Measurements from ENCODE around the gene MAPT. TPM values are rescaled to one million over a fixed set of nuclear protein-coding genes. Genes with fewer than 3 reads are reported as not detected.

Gene MAPT
- total RNA-seq, 1 donor from 2014 or later = 5.1 TPM

GRCh38 chr17:45902892-45903346, 8.6 kb downstream of the MAPT start:
- ATAC-seq (peak; percentile 21), DNase-seq (no peak)
- H3K4me1 ChIP-seq = no peaks in the 10 kb centered on the region
- TF ChIP-seq CTCF (IDR thresholded peaks at IDR 0.05) = no peak
- no peaks in the 10 kb centered on the region for H3K36me3 ChIP-seq
- H3K27me3 ChIP-seq = peaks cover 22% of the 10 kb centered on the region
- H3K4me3 ChIP-seq = no peak overlapping the region
- intact Hi-C loops (cut with DNase I) = no loop called here
- H3K27ac ChIP-seq = no peak overlapping the region
- no peaks in the 10 kb centered on the region for H3K9me3 ChIP-seq

GRCh38 chr17:45904866-45905265, 10.5 kb downstream of the MAPT start:
- ATAC-seq (no peak), DNase-seq (no peak)
- no peaks in the 10 kb centered on the region for H3K4me1 ChIP-seq
- H3K27ac ChIP-seq = no peak overlapping the region
- intact Hi-C loops (cut with DNase I) = no loop called here
- no peak overlapping the region for H3K4me3 ChIP-seq
- no peaks in the 10 kb centered on the region for H3K9me3 ChIP-seq
- TF ChIP-seq CTCF (IDR thresholded peaks at IDR 0.05) = no peak
- no peaks in the 10 kb centered on the region for H3K36me3 ChIP-seq
- peaks cover 5% of the 10 kb centered on the region for H3K27me3 ChIP-seq

- no peak for DNase-seq
- no peak for ATAC-seq
- intact Hi-C loops (cut with DNase I) = no loop called here
These were observed 11.5 kb downstream of the MAPT start for GRCh38 chr17:45905814-45906213.

GRCh38 chr17:45906237-45906636, 11.9 kb downstream of the MAPT start:
- no peaks in the 10 kb centered on the region for H3K4me1 ChIP-seq
- no peaks in the 10 kb centered on the region for H3K36me3 ChIP-seq
- H3K27me3 ChIP-seq = peaks cover 5% of the 10 kb centered on the region
- ATAC-seq (no peak), DNase-seq (no peak)
- no peak for TF ChIP-seq CTCF (IDR thresholded peaks at IDR 0.05)
- intact Hi-C loops (cut with DNase I) = no loop called here
- H3K27ac ChIP-seq = no peak overlapping the region
- no peaks in the 10 kb centered on the region for H3K9me3 ChIP-seq
- H3K4me3 ChIP-seq = no peak overlapping the region

More at GRCh38 chr17:45905814-45906213, 11.5 kb downstream of the MAPT start:
- no peaks in the 10 kb centered on the region for H3K36me3 ChIP-seq
- peaks cover 5% of the 10 kb centered on the region for H3K27me3 ChIP-seq
- no peaks in the 10 kb centered on the region for H3K9me3 ChIP-seq
- H3K4me1 ChIP-seq = no peaks in the 10 kb centered on the region
- TF ChIP-seq CTCF (IDR thresholded peaks at IDR 0.05) = no peak
- H3K27ac ChIP-seq = no peak overlapping the region
- no peak overlapping the region for H3K4me3 ChIP-seq

- ATAC-seq = no peak
- intact Hi-C loops (cut with DNase I) = no loop called here
- no peak for TF ChIP-seq CTCF (IDR thresholded peaks at IDR 0.05)
These were observed 12.7 kb downstream of the MAPT start for GRCh38 chr17:45906927-45907622.

More at GRCh38 chr17:45906927-45907622, 12.7 kb downstream of the MAPT start:
- Histone ChIP-seq H3K36me3 (no peaks in the 10 kb centered on the region), H3K27ac (no peak overlapping the region), H3K4me3 (no peak overlapping the region), H3K4me1 (no peaks in the 10 kb centered on the region), H3K9me3 (no peaks in the 10 kb centered on the region), H3K27me3 (peaks cover 5% of the 10 kb centered on the region)
- DNase-seq = no peak
